CD4-positive, alpha-beta T cell treated with Interleukin-17A for 4 hours (primary cell): Measurements from ENCODE around the gene NEU4.

Source experiments
- DNase-seq: peaks from one replicate; pipeline ENCODE4 v3.0.0-alpha.2; 2020; ENCODE audit warnings: mixed read lengths

Gene NEU4

GRCh38 chr2:241853651-241854341, 44.8 kb downstream of the NEU4 start:
- peak; percentile 35 for DNase-seq

GRCh38 chr2:241854342-241855244, 45.6 kb downstream of the NEU4 start:
- DNase-seq, result no peak

GRCh38 chr2:241855245-241855887, 46.4 kb downstream of the NEU4 start:
- DNase-seq, result no peak

GRCh38 chr2:241855888-241856422, 47.0 kb downstream of the NEU4 start:
- no peak for DNase-seq

- no peak for DNase-seq
Observed at GRCh38 chr2:241857041-241857541, 48.1 kb downstream of the NEU4 start.

- DNase-seq, result no peak
Observed at GRCh38 chr2:241857572-241858121, 48.7 kb downstream of the NEU4 start.

- peak; percentile 76 for DNase-seq
Observed at GRCh38 chr2:241858206-241859016, 49.4 kb downstream of the NEU4 start, which contains the start of gene PDCD1. Gene PDCD1 (minus strand): TSS chr2:241858894. CDS start chr2:241858838, 56 bp downstream.

- DNase-seq, result no peak
Observed at GRCh38 chr2:241859017-241859435, 50.0 kb downstream of the NEU4 start.

GRCh38 chr2:241859436-241860183, 50.6 kb downstream of the NEU4 start:
- DNase-seq, result peak; percentile 50

GRCh38 chr2:241860184-241861078, 51.4 kb downstream of the NEU4 start:
- DNase-seq, result no peak

GRCh38 chr2:241861264-241861663, 52.3 kb downstream of the NEU4 start:
- DNase-seq, result no peak

GRCh38 chr2:241862093-241862492, 53.1 kb downstream of the NEU4 start:
- no peak for DNase-seq

- no peak for DNase-seq
Observed at GRCh38 chr2:241862775-241863535, 54.0 kb downstream of the NEU4 start.

GRCh38 chr2:241863536-241863954, 54.6 kb downstream of the NEU4 start:
- DNase-seq, result peak; percentile 51

GRCh38 chr2:241864168-241864849, 55.3 kb downstream of the NEU4 start:
- no peak for DNase-seq

GRCh38 chr2:241864850-241865213, 55.8 kb downstream of the NEU4 start:
- DNase-seq, result no peak

GRCh38 chr2:241865416-241865956, 56.5 kb downstream of the NEU4 start:
- no peak for DNase-seq
